HK-2 (cell line): ENCODE data around the gene MS4A18.

Experiments
- DNase-seq: peaks from one replicate; pipeline ENCODE4 v3.0.0-alpha.2; 2018; ENCODE audit not compliant: unreplicated experiment

MS4A18 gene

GRCh38 chr11:60766547-60766946 lies 42.0 kb downstream of the MS4A18 start:
- no peak for DNase-seq

DNA sequence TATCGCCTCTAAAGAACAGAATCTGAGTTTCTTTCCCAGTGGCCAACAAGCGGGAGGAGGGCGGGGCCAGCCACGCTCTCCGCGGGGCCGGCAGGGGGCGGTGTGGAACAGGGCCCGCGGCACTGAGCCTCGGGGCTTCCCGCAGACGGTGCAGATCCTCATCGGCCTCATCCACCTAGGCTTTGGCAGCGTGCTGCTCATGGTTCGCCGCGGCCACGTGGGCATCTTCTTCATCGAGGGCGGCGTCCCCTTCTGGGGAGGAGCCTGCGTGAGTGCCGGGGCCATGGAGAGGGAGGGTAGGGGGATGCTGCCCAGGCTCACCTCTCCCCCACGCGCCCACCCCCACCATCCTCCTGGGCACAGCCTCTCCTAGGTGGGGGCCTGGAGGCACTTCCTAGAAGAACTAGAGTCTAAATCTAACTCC lies 42.9 kb downstream of the MS4A18 start:
- no peak for DNase-seq

DNA sequence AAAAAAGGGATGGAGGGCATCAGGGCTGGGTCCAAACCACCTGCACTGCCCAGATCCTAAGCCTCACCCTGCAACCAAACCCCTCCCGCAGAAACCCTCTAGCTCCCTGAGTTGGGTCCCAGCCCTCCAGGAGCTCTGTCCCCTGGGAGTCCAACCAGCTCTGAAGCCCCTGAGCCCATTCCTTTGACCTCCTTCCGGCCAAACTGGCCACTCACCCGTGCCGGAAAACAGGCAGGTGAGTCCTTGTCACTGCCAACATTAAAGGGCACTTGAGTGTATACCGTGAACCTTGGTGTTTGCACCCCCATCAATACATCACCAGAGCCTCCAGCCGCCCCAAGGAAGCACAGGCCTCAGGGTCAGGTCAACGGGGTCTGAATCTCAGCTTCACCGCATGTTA lies 43.7 kb downstream of the MS4A18 start:
- DNase-seq = no peak

DNA sequence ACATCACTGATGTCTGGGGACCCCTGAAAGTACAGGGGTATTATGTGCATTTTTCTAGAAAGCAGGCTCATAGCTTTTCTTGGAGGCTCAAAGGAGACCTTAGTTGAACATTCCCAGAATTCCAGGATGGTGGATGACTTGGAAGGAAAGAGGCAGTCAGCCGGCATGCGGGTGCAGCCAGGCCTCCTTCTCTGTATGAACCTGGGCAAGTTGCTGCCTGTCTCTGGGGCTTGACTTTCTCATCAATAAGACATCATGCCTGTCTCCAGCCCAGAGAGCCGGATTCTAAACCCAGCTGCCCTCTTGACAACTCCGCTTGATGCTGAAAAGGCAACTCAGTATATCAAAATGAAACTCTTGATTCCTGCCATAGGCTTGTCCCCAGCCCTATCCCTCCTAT lies 44.8 kb downstream of the MS4A18 start:
- DNase-seq = no peak

DNA sequence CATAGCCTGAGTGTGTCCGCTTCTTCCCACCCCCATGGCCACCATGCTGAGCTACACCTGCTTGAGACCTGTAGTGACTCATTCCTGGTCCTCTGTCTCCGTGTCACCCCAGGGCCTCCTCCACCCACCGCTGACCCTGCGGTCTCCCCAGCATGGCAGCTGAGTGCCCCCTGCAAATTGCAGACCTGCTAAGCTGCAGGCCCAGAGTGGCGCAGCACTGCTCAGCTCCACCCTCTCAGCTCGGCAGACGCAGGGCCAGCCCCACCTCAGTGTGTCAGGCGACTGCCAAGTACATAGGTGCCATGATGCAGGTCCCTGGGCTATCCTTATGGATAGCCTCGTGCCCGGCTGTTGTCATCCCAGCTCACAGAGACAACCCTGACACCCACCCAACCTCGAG lies 45.3 kb downstream of the MS4A18 start:
- DNase-seq = no peak

DNA sequence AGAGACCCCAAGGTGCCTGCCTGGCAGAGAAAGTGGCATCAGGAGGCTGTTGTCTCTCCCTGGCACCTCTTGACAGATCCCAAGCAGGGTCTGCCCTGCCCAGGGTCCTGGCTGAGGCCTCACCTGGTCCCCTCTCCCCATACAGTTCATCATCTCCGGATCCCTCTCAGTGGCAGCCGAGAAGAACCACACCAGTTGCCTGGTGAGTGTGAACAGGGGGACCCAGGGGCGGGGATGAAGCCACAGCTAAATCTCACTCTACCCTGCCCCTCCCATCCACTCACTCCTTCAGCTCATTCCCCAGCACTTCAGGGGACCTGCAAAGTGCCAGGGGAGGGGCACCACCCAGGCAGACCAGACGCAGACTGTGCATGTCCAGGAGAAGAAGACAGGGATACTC lies 46.6 kb downstream of the MS4A18 start:
- no peak for DNase-seq

- DNase-seq = no peak
These were observed 47.5 kb downstream of the MS4A18 start for GRCh38 chr11:60771879-60772525.

DNA sequence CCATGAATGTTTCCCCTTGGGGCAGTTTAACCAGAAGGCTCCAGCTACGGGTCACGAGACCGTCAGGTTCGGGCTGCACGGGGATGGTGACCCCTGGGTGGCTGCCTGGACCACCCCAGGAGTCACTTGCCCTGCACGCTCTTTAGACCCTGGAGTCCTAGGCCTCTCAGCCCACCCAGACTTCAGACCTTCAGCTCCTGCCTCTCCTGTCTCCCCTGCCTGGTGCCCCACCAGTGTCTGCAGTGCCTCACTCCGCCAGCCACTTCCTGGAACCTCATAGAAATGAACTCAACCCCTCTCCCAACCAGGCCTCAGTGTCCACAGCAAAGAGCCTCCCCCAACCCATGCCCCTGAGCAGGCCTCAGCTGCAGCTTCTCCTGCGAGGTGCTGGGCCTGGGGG lies 48.1 kb downstream of the MS4A18 start:
- DNase-seq = no peak

GRCh38 chr11:60774726-60775125 lies 50.2 kb downstream of the MS4A18 start:
- no peak for DNase-seq

- peak; percentile 87 for DNase-seq
These were observed 51.0 kb downstream of the MS4A18 start for GRCh38 chr11:60775420-60775961.

DNA sequence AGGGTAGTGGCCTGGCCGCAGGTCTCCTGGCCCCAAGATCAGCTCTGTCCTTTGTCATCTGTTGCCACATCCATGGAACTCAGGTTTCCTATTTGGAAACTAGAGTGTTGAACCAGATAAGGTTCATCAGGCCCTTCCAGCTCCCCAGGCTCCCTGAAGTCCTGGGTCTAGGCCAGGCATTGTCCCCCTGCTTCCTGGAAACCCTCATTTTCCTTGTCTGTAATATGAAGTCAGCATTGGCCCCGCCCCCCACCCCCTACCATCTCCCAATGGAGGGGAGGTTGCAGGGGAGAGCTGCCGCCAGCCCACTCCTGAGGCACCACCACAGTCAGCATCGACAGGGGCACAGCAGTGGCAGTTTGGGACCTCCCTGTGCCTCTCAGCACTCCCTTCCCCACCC lies 51.6 kb downstream of the MS4A18 start:
- no peak for DNase-seq

- DNase-seq = no peak
These were observed 52.6 kb downstream of the MS4A18 start for GRCh38 chr11:60777106-60777505.

DNA sequence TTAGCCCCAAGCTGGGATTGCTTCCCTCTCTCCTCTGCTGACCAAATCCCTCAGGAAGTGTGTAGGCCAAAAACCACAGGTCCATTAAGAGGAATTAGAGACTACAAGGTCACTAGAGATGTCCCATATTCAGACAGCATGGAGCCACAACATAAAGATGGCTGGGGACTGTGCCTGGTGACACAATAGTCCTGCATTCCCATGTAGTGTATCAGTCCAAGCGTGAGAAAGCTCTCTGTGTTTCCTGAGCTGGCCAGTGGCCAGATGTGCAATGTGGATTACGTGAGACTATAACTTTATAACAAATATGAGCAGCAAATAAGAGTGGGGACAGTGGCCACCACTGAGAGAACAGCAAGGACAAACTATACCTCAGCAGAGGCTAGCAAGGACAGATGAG lies 53.1 kb downstream of the MS4A18 start:
- no peak for DNase-seq

DNA sequence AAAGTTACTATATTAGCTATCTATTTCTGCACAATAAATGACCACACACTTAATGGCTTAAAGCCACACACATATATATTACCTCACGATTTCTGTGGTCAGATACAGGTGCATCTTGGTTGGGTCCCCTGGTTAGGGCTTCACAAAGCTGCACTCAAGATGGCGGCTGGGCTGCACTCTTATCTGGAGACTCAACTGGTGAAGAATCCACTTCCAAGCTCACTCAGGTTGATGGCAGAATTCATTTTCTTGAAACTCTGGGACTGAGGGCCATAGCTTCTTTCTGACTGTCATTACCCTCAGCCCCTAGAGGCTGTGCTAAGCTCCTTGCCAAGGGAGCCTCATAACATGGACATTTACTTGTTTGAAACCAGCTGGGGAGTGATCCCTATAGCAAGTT lies 55.5 kb downstream of the MS4A18 start:
- no peak for DNase-seq

DNA sequence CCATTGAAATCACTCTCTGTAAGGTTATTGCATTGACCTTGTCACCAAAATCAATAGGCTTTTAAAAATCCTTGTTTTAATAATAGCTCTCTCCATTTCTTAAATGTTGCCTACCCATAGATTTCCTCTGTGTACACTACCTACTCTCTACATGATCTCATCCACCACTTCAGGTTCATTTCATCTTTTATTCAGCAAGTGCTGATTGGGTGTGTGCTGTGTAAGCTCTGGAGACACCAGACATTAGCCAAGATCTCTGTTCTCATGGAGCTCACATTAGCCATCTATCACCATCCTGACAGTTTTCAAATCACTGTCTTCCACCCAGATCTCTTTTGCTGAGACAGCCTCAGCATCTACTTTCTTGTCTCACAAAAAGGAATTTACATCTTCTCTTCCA lies 56.3 kb downstream of the MS4A18 start:
- no peak for DNase-seq

- DNase-seq = no peak
These were observed 56.9 kb downstream of the MS4A18 start for GRCh38 chr11:60781286-60781980.

DNA sequence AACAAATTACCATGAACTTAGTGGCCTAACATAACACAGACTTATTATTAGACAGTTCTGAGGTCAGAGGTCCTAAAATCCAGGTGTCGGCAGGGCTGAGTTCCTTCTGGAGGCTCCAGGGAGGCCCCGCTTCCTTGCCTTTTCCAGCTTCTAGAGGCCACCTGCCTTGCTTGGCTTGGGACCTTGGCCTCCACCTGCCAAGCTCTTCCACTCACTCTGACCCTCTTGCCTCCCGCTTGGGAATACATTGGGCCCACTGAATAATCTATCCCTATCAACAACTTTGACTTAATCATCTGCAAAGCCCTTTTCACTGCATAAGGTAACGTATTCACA lies 57.4 kb downstream of the MS4A18 start:
- DNase-seq = no peak

DNA sequence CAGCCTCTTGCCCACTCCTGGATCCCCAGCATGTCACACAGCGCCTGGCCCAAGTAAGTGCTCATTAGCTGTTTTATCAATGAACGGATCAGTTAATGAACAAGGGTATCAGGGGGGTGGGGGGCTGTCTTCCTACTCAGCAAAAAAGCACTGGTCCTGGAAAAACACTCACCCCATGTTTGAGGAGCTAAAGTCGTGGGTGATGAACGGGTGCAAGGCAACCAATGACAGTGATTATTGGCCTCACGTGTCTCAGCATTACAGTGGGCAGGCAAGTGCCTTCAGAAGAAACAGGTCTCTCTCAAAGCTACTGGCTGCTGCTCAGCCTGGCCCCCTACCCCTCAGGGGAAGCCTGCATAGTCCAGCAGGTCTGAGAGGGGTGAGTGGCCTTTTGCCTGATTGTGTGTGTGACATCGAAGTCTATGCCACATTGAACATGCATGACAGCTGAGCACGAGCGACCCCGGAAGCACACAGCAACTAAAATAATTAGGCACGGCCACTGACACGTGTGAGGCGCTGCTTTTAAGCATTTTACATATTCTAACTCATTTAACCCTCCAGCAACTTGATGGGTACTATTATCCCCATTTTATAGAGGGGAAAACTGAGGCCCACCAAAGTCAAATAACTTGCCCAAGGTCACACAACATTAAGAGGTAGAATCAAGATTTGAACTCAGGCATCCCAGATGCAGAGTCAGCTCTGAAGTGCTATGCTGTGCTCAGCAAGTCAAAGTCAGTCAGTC lies 58.0 kb downstream of the MS4A18 start:
- DNase-seq = no peak

- DNase-seq = no peak
These were observed 58.6 kb downstream of the MS4A18 start for GRCh38 chr11:60783141-60783484.

GRCh38 chr11:60783911-60784310 lies 59.4 kb downstream of the MS4A18 start:
- no peak for DNase-seq

- no peak for DNase-seq
These were observed 60.6 kb downstream of the MS4A18 start, which contains the start of gene MS4A10 for GRCh38 chr11:60785136-60785535. Gene MS4A10 (plus strand): TSS chr11:60785333. CDS start chr11:60790336, 5,003 bp downstream.

DNA sequence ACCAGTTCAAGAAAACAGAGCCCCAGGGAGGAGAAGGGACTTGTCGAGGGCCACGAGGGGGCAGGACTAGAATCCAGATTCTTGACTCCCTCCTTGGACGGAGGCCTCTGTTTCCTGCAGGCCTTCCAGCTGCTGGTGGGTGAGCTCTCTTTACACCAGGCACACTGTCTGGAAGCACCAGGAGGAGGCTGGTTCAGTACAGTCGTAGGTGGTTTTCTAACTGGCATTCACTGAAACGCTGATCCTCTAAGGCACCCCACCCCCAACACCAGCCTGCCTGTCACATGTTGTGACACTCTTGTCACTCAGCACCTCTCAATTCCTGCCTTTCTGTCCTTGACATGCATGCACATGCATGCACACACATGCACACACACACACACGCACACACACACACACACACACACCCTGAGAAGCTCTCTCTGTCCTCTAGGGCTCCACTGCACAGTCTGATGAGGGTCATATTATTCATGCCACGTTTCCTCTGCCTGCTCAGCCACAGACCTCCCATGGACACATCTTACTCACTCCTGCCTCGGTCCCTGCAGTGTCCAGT lies 61.4 kb downstream of the MS4A18 start:
- no peak for DNase-seq
